ENCODE results near the gene GNG7.
A peak's percentile ranks its signal among the peaks of the same experiment; 100 is the strongest.

GNG7 gene

DNA sequence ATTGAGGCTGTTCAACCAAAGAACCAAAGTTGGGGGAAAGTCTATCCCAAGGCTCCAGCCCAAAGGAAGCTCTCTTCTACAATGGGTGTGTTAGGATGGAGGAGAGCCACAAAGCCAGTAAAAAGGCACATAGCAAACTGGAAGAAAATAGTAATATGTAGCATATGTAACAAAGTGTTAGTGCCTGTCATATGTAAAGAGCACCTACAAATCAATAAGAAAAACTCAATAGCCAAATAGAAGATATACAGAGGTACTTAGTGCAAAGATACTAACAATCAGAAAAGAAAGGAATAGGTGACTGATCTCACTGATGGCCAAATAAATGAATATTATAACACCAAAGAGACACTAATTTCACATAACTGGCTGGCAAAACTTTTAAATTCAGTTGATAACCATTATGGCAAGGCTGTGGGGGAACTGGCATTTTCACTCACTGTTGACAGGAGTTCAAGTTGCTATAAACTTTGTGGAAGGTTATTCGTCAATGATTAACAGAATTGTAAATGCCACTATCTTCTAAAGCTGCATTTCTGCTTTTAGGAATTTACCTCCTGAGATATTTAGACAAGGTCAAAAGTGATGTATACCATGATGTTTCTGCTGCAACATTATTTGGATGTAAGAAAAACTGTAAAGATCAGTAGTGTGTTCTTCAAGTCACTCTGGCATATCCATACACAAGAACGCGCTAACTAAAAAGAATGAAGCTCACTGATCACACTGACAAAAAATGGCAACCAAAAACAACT, 110.8 kb downstream of the GNG7 start:
- no peak overlapping the region for H3K4me3 ChIP-seq (ENCODE audit: low read depth, low read length)
- TF ChIP-seq, protein P1, sequence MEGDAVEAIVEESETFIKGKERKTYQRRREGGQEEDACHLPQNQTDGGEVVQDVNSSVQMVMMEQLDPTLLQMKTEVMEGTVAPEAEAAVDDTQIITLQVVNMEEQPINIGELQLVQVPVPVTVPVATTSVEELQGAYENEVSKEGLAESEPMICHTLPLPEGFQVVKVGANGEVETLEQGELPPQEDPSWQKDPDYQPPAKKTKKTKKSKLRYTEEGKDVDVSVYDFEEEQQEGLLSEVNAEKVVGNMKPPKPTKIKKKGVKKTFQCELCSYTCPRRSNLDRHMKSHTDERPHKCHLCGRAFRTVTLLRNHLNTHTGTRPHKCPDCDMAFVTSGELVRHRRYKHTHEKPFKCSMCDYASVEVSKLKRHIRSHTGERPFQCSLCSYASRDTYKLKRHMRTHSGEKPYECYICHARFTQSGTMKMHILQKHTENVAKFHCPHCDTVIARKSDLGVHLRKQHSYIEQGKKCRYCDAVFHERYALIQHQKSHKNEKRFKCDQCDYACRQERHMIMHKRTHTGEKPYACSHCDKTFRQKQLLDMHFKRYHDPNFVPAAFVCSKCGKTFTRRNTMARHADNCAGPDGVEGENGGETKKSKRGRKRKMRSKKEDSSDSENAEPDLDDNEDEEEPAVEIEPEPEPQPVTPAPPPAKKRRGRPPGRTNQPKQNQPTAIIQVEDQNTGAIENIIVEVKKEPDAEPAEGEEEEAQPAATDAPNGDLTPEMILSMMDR (conservative IDR thresholded peaks at IDR 0.05; ENCODE audit: low read depth, low read length): no peak
- no peak for DNase-seq (ENCODE audit: low read depth)

DNA sequence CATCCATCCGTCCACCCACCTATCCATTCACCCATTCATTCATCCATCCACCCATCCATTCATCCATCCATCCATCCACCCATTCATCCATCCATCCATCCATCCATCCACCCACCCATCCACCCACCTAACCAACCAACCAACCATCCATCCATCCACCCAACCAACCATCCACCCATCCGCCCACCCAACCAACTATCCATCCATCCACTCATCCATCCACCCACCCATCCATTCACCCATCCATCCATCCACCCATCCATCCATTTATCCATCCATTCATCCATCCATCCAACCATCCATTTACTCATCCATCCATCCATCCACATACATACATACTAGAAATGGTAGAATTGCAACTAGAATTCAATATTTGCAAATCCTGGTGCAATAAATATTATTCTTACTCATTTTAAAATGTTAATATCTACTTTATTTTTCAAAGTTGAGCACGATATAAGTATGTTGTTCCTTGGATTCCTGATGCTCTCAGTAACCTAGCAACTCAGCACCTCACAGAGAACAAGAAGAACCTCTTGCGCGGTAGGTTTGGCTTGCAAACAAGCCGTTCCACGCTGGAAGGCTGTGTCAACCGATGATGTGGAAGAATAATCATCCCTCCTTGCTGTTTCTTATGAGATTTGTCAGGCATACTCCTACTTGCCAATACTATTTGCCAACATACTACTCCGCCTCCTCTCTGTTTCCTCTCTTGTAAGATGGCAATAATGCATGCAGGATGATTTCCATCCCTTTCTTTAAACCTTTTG, 111.7 kb downstream of the GNG7 start:
- no peak for DNase-seq (ENCODE audit: low read depth)
- H3K4me3 ChIP-seq (ENCODE audit: low read depth, low read length): no peak overlapping the region
- TF ChIP-seq, protein P1 (conservative IDR thresholded peaks at IDR 0.05; ENCODE audit: low read depth, low read length): no peak

DNA sequence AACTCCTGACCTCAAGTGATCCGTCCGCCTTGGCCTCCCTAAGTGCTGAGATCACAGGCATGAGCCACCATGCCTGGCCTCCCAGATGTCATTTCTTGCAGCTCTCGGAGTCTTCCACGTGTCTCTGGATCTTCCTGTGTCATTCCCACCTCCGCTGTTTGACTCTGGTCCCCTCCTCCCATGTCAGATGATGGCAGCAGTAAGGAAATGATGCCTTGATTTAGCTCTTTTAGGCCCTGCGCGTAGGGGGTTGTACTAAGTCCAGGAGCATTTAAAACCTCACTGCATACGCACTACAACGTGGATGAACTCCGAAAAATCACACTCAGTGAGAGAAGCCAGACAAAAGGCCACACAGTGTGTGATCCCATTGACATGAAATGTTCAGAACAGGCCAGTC, 113.1 kb downstream of the GNG7 start:
- TF ChIP-seq, protein P1 (conservative IDR thresholded peaks at IDR 0.05; ENCODE audit: low read depth, low read length): no peak
- H3K4me3 ChIP-seq (ENCODE audit: low read depth, low read length): no peak overlapping the region
- no peak for DNase-seq (ENCODE audit: low read depth)

DNA sequence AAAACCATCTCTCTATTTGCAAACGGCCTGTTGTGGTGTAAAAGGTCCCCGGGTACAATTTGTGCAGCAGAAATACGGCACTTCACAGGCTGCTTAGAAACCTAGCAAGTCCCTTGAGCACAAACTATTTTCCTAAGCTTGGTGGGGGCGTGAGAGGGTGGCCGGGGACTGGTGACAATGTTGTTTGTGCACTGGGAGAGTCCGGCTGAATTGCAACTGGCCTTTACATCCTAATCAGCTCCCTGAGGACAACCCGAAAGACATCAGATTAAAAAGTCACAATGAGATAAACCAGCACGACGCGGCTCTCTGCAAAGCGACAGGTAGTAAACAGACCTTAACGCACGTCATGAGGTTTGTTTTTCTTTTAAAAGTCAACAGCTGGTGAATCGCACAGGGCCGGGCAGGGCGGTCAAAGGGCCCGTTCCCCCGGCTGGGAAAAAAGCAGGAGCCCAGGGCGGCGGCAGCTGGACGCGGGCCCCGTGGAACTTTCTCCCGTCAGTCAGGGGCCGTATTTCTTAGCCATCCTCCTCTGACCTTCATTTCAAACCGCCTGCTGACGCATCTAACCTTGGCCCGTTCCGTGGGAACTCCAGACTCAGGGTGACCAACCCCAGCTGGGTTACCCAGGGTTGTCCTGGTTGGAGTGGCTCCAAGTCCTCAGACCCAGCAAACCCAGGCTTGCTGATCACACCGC, 114.3 kb downstream of the GNG7 start:
- peak; percentile 85 for DNase-seq (ENCODE audit: low read depth)
- H3K4me3 ChIP-seq (ENCODE audit: low read depth, low read length): no peak overlapping the region
- TF ChIP-seq, protein P1 (conservative IDR thresholded peaks at IDR 0.05; ENCODE audit: low read depth, low read length): no peak

DNA sequence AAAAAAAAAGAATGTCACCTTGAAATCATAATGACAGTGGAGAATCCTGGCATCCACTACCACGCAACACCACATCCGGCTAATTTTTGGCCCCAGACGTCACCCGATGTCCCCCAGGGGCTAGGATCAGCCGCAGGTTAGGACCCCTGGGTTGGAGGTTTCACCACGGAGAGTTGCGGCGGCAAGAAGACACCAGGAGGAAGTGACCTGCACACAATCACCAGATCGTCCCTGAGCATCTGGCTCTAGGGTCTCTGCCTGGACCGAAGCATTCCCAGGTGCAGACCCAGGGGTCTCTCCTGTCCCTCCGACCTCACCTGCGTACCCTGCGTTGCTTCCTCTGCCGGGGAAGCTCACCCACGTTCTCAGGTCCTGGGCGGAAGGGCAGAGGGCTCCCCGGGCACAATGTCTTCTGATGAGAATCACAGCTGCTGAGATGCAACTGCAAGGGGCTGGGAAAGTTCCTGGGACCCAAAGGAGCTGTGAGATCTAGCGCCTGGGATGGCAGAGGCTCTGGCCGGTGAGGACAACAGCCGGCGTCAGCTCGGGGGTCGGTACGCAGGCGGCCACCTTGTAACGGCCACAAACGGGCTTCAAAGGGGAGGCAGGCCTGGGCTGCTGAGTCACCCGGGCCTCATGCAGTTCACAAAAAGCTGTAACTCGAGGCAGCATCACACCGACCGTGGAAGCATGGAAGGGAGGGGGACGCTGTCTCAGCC, 115.3 kb downstream of the GNG7 start:
- TF ChIP-seq, protein P1 (conservative IDR thresholded peaks at IDR 0.05; ENCODE audit: low read depth, low read length): no peak
- H3K4me3 ChIP-seq (ENCODE audit: low read depth, low read length): no peak overlapping the region
- DNase-seq (ENCODE audit: low read depth): peak; percentile 48

DNA sequence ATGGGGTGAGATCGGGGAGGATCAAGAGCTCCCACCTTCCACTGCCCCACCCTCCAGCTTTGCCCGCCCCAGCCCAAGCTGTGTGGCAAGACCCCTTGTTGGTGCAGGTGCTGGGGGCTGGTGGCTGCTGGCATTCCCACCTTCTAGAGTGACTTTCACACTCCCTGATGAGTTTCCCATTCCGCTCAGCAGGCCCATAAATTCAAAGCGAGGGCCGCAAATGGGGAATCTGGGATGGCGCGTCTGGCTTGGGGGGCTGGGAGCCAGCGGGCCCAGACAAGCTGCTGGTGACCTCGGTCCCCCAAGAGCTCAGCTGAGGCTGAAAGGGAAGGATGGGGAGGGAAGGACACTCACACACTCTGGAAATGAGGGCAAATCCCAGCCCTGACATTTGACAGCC, 116.3 kb downstream of the GNG7 start:
- no peak for DNase-seq (ENCODE audit: low read depth)
- TF ChIP-seq, protein P1 (conservative IDR thresholded peaks at IDR 0.05; ENCODE audit: low read depth, low read length): no peak
- H3K4me3 ChIP-seq (ENCODE audit: low read depth, low read length): no peak overlapping the region
